Brain (organoid and tissue), 1 donor: ENCODE results near the gene PCDHB8. TPM values are rescaled to one million over a fixed set of nuclear protein-coding genes. Genes with fewer than 3 reads are reported as not detected.

Experiments used
- polyA plus RNA-seq: library from polyadenylated mRNA; stranded (reverse); fragments of 350-450 nt; fragmentation: Illumina TruSeq; extraction: RNeasy Lipid Tissue Mini Kit (QIAGEN cat#74804); gene quantifications from one replicate; pipeline ENCODE4 v1.2.3, GENCODE V29; 2015; ENCODE audit warnings: low read depth, low replicate concordance; ENCODE audit not compliant: insufficient read depth

PCDHB8 gene
- polyA plus RNA-seq, 1 donor from 2014 or later: 5.9 TPM

Other genes with a start within 250 kb of the PCDHB8 start
- 1.8 TPM for gene PCDHAC2, start 211.3 kb upstream of the PCDHB8 start, polyA plus RNA-seq
- 0.32 TPM for gene PCDHB1, start 126.4 kb upstream of the PCDHB8 start, polyA plus RNA-seq
- gene PCDHB2, start 83.2 kb upstream of the PCDHB8 start, polyA plus RNA-seq: 37.5 TPM
- 1.0 TPM for gene PCDHB3, start 77.3 kb upstream of the PCDHB8 start, polyA plus RNA-seq
- gene PCDHB4, start 56.0 kb upstream of the PCDHB8 start, polyA plus RNA-seq: 3.2 TPM
- 57.4 TPM for gene PCDHB5, start 42.6 kb upstream of the PCDHB8 start, polyA plus RNA-seq
- gene PCDHB6, start 27.7 kb upstream of the PCDHB8 start, polyA plus RNA-seq: 1.5 TPM
- 1.3 TPM for gene PCDHB7, start 5.1 kb upstream of the PCDHB8 start, polyA plus RNA-seq
- 20.5 TPM for gene PCDHB16, start 4.6 kb downstream of the PCDHB8 start, polyA plus RNA-seq
- gene PCDHB9, start 9.4 kb downstream of the PCDHB8 start, polyA plus RNA-seq: 30.1 TPM
- 8.4 TPM for gene PCDHB10, start 14.6 kb downstream of the PCDHB8 start, polyA plus RNA-seq
- gene PCDHB11, start 21.8 kb downstream of the PCDHB8 start, polyA plus RNA-seq: 0.31 TPM
- gene PCDHB12, start 30.9 kb downstream of the PCDHB8 start, polyA plus RNA-seq: 0.98 TPM
- gene PCDHB13, start 36.1 kb downstream of the PCDHB8 start, polyA plus RNA-seq: 0.87 TPM
- 1.8 TPM for gene PCDHB14, start 45.6 kb downstream of the PCDHB8 start, polyA plus RNA-seq
- 3.0 TPM for gene PCDHB15, start 67.6 kb downstream of the PCDHB8 start, polyA plus RNA-seq
- gene SLC25A2, start 126.3 kb downstream of the PCDHB8 start, polyA plus RNA-seq: not detected
- gene TAF7, start 143.0 kb downstream of the PCDHB8 start, polyA plus RNA-seq: 145 TPM
- 4.9 TPM for gene PCDHGA1, start 152.7 kb downstream of the PCDHB8 start, polyA plus RNA-seq
- 7.8 TPM for gene PCDHGA2, start 161.0 kb downstream of the PCDHB8 start, polyA plus RNA-seq
- gene PCDHGA3, start 166.0 kb downstream of the PCDHB8 start, polyA plus RNA-seq: 4.4 TPM
- gene PCDHGB1, start 172.3 kb downstream of the PCDHB8 start, polyA plus RNA-seq: 2.6 TPM
- gene PCDHGA4, start 177.2 kb downstream of the PCDHB8 start, polyA plus RNA-seq: 3.9 TPM
- gene PCDHGB2, start 182.2 kb downstream of the PCDHB8 start, polyA plus RNA-seq: 4.7 TPM
- gene PCDHGA5, start 186.4 kb downstream of the PCDHB8 start, polyA plus RNA-seq: 1.0 TPM
- gene PCDHGB3, start 192.5 kb downstream of the PCDHB8 start, polyA plus RNA-seq: 0.49 TPM
- gene PCDHGA6, start 196.1 kb downstream of the PCDHB8 start, polyA plus RNA-seq: 2.4 TPM
- 0.93 TPM for gene PCDHGA7, start 205.0 kb downstream of the PCDHB8 start, polyA plus RNA-seq
- 0.73 TPM for gene PCDHGB4, start 209.9 kb downstream of the PCDHB8 start, polyA plus RNA-seq
- gene PCDHGA8, start 214.8 kb downstream of the PCDHB8 start, polyA plus RNA-seq: 0.12 TPM
- 4.0 TPM for gene PCDHGB5, start 220.2 kb downstream of the PCDHB8 start, polyA plus RNA-seq
- 3.2 TPM for gene PCDHGA9, start 225.0 kb downstream of the PCDHB8 start, polyA plus RNA-seq
- 3.8 TPM for gene PCDHGB6, start 230.2 kb downstream of the PCDHB8 start, polyA plus RNA-seq
- gene PCDHGA10, start 235.2 kb downstream of the PCDHB8 start, polyA plus RNA-seq: 2.3 TPM
- gene PCDHGB7, start 239.9 kb downstream of the PCDHB8 start, polyA plus RNA-seq: 6.1 TPM
- gene PCDHGA11, start 243.3 kb downstream of the PCDHB8 start, polyA plus RNA-seq: 1.6 TPM